H9 (cell line): ENCODE data around the gene MUC22. TPM values are rescaled to one million over a fixed set of nuclear protein-coding genes. Genes with fewer than 3 reads are reported as not detected.
A peak's percentile ranks its signal among the peaks of the same experiment; 100 is the strongest.

Source experiments
- DNase-seq: peaks from one replicate; pipeline ENCODE4 v3.0.0-alpha.2; 2017
- H2AFZ ChIP-seq: one replicate; pipeline ENCODE4 v1.6.1; 2013; ENCODE audit warnings: mild to moderate bottlenecking, low read length, control low read depth, moderate library complexity
- H2AK5ac ChIP-seq: 2 replicates; pipeline ENCODE4 v1.6.1; 2013; ENCODE audit warnings: low read length, control low read depth, mixed read lengths; ENCODE audit not compliant: insufficient read length
- H2BK120ac ChIP-seq: one replicate; pipeline ENCODE4 v1.6.1; 2013; ENCODE audit warnings: low read depth, mild to moderate bottlenecking, low read length, control low read depth, inconsistent platforms; ENCODE audit not compliant: poor library complexity, severe bottlenecking
- H2BK12ac ChIP-seq: 2 replicates; pipeline ENCODE4 v1.6.1; 2013; ENCODE audit warnings: low read length, control low read depth, mixed read lengths, low read depth; ENCODE audit not compliant: insufficient read length
- H2BK15ac ChIP-seq: 2 replicates; pipeline ENCODE4 v1.6.1; 2013; ENCODE audit warnings: low read depth, low read length, control low read depth
- H2BK20ac ChIP-seq: one replicate; pipeline ENCODE4 v1.6.1; 2013; ENCODE audit warnings: low read depth, mild to moderate bottlenecking, low read length, control low read depth, inconsistent platforms; ENCODE audit not compliant: poor library complexity, severe bottlenecking
- H2BK5ac ChIP-seq: 2 replicates; pipeline ENCODE4 v1.6.1; 2013; ENCODE audit warnings: low read length, control low read depth, mixed read lengths; ENCODE audit not compliant: insufficient read length
- H3K14ac ChIP-seq: 2 replicates; pipeline ENCODE4 v1.6.1; 2013; ENCODE audit warnings: low read length, control low read depth; ENCODE audit not compliant: insufficient read depth
- H3K18ac ChIP-seq: 2 replicates; pipeline ENCODE4 v1.6.1; 2013; ENCODE audit warnings: low read depth, mild to moderate bottlenecking, mixed read lengths, low read length, control low read depth; ENCODE audit not compliant: insufficient read length
- H3K23ac ChIP-seq: 2 replicates; pipeline ENCODE4 v1.6.1; 2013; ENCODE audit warnings: low read length, control low read depth, mixed read lengths, low read depth; ENCODE audit not compliant: insufficient read length
- H3K23me2 ChIP-seq: 2 replicates; pipeline ENCODE4 v1.6.1; 2013; ENCODE audit warnings: low read depth, mild to moderate bottlenecking, mixed read lengths, low read length, control low read depth; ENCODE audit not compliant: insufficient read length, poor library complexity, severe bottlenecking
- H3K27ac ChIP-seq: 2 replicates; pipeline ENCODE4 v1.5.1; 2013; ENCODE audit warnings: low read length, control low read depth, mixed read lengths, low read depth; ENCODE audit not compliant: insufficient read length
- H3K27me3 ChIP-seq: 2 replicates; pipeline ENCODE4 v1.6.1; 2013; ENCODE audit warnings: low read length, control low read depth, inconsistent platforms; ENCODE audit not compliant: insufficient read depth
- H3K4ac ChIP-seq: 2 replicates; pipeline ENCODE4 v1.6.1; 2013; ENCODE audit warnings: low read depth, mild to moderate bottlenecking, control low read depth, inconsistent platforms, low read length, moderate library complexity
- H3K4me1 ChIP-seq: 2 replicates; pipeline ENCODE4 v1.6.1; 2013; ENCODE audit warnings: low read length, control low read depth, inconsistent platforms; ENCODE audit not compliant: insufficient read depth
- H3K4me2 ChIP-seq: 2 replicates; pipeline ENCODE4 v1.6.1; 2013; ENCODE audit warnings: low read length, control low read depth, mixed read lengths; ENCODE audit not compliant: insufficient read length, insufficient read depth
- H3K56ac ChIP-seq: 2 replicates; pipeline ENCODE4 v1.6.1; 2013; ENCODE audit warnings: low read depth, mild to moderate bottlenecking, mixed read lengths, low read length, control low read depth; ENCODE audit not compliant: insufficient read length
- H3K79me1 ChIP-seq: 2 replicates; pipeline ENCODE4 v1.6.1; 2013; ENCODE audit warnings: low read depth, mild to moderate bottlenecking, moderate library complexity, low read length, control low read depth, inconsistent platforms; ENCODE audit not compliant: insufficient read depth, poor library complexity, severe bottlenecking
- H3K79me2 ChIP-seq: 2 replicates; pipeline ENCODE4 v1.6.1; 2013; ENCODE audit warnings: low read length, control low read depth, inconsistent platforms; ENCODE audit not compliant: insufficient read depth
- H3K9ac ChIP-seq: 2 replicates; pipeline ENCODE4 v1.6.1; 2013; ENCODE audit warnings: low read length, control low read depth, mixed read lengths; ENCODE audit not compliant: insufficient read length; ENCODE audit errors: extremely low read depth
- H3K9me3 ChIP-seq: one replicate; pipeline ENCODE4 v1.6.1; 2013; ENCODE audit warnings: low read depth, low read length, inconsistent platforms; ENCODE audit not compliant: control insufficient read depth
- H3T11ph ChIP-seq: one replicate; pipeline ENCODE4 v1.6.1; 2013; ENCODE audit warnings: mild to moderate bottlenecking, low read length, control low read depth, inconsistent platforms
- H4K20me1 ChIP-seq: one replicate; pipeline ENCODE4 v1.6.1; 2013; ENCODE audit not compliant: control insufficient read depth, insufficient read length, insufficient read depth
- H4K5ac ChIP-seq: 2 replicates; pipeline ENCODE4 v1.6.1; 2013; ENCODE audit warnings: low read depth, mild to moderate bottlenecking, mixed read lengths, low read length, control low read depth; ENCODE audit not compliant: insufficient read length
- H4K8ac ChIP-seq: replicated peaks from 2 replicates; pipeline ENCODE4 v1.6.1; 2013; ENCODE audit warnings: low read length, control low read depth, mixed read lengths, low read depth; ENCODE audit not compliant: insufficient read length
- H4K91ac ChIP-seq: 2 replicates; pipeline ENCODE4 v1.6.1; 2013; ENCODE audit warnings: low read depth, mild to moderate bottlenecking, moderate library complexity, mixed read lengths, low read length, control low read depth; ENCODE audit not compliant: insufficient read length
- H3K27ac Mint-ChIP-seq, 3 experiments: 2 replicates in 2 of 3; 3 replicates in 1 of 3; pipeline ENCODE4 v1.8.0; 2020 to 2021; ENCODE audit warnings: mixed read lengths in 3 of 3, mild to moderate bottlenecking in 1 of 3, moderate library complexity in 1 of 3
- H3K27me3 Mint-ChIP-seq: 2 replicates; pipeline ENCODE4 v1.8.0; 2021; ENCODE audit warnings: low read depth, mild to moderate bottlenecking, moderate library complexity, mixed read lengths
- H3K36me3 Mint-ChIP-seq, 3 experiments: 2 replicates in 2 of 3; 3 replicates in 1 of 3; pipeline ENCODE4 v1.8.0; 2020 to 2021; ENCODE audit warnings: low read depth in 3 of 3, mixed read lengths in 3 of 3; ENCODE audit not compliant: insufficient read depth in 1 of 3
- H3K4me1 Mint-ChIP-seq, 2 experiments: 2 replicates each; pipeline ENCODE4 v1.8.0; 2020; ENCODE audit warnings: mixed read lengths in 2 of 2
- H3K4me3 Mint-ChIP-seq, 2 experiments: 2 replicates in 1 of 2; 3 replicates in 1 of 2; pipeline ENCODE4 v1.8.0; 2020 to 2021; ENCODE audit warnings: mild to moderate bottlenecking in 2 of 2, mixed read lengths in 2 of 2, moderate library complexity in 1 of 2
- H3K9me3 Mint-ChIP-seq, 2 experiments: 2 replicates in 1 of 2; 3 replicates in 1 of 2; pipeline ENCODE4 v1.8.0; 2020; ENCODE audit warnings: mild to moderate bottlenecking in 2 of 2, mixed read lengths in 2 of 2, moderate library complexity in 1 of 2
- WGBS: extraction: QIAGEN DNeasy Blood & Tissue Kit; methylation state at CpG from one replicate; pipeline ENCODE4 v1.1.7; 2013; ENCODE audit warnings: missing lambda C conversion rate, low lambda C conversion rate, mixed read lengths; ENCODE audit not compliant: insufficient read length; ENCODE audit errors: extremely low coverage; 5-methylcytosine and 5-hydroxymethylcytosine counted together
- total RNA-seq: library from RNA; stranded (reverse); gene quantifications from 2 replicates; pipeline ENCODE4 v1.2.1, GENCODE V29; 2021
- TF ChIP-seq, protein P1 (sequence below): fragments of 200-600 bp; sonication (generic); conservative IDR thresholded peaks from 3 replicates; pipeline ENCODE4 v1.8.0; 2021; ENCODE audit warnings: antibody characterized with exemption, mild to moderate bottlenecking

The MUC22 gene
- total RNA-seq, 1 experiment from 2014 or later, result not detected

DNA sequence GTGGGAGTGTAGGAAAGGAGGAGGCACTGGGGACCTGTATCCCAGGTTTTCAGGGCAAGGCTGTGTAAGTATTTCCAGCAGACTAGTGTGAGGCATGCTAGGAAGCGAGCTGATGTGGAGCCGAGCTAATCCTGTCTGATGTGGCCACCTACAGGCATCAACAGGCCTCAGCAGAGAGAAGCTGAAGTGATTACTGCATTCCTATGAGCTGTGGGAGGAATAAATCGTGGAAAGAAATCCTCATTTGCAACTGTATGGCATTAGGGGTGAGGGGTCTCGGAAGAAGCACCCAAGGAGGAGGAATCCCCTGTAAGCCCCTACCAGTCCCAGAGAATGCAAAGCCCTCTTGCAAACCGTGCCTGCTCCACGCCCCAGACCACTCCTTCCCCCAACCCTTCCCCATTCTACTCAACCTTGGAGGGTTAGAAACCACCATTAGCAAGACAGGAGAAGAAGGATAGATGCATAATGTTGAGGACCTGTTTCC, 60.5 kb downstream of the MUC22 start:
- Histone ChIP-seq H2BK120ac (no peak overlapping the region), H2BK5ac (no peak overlapping the region), H3K14ac (no peak overlapping the region), H3K27me3 (no peaks in the 10 kb centered on the region), H2BK15ac (no peak overlapping the region), H3K27ac (no peak overlapping the region), H4K91ac (no peak overlapping the region), H3K18ac (no peak overlapping the region), H3K23me2 (no peaks in the 10 kb centered on the region), H4K8ac (no peak overlapping the region), H3K79me1 (no peaks in the 10 kb centered on the region), H4K5ac (no peak overlapping the region), H2AFZ (no peak overlapping the region), H3K4ac (no peak overlapping the region), H3K56ac (no peak overlapping the region), H3K9ac (no peak overlapping the region), H3K23ac (no peak overlapping the region), H3K79me2 (no peaks in the 10 kb centered on the region), H2BK20ac (no peak overlapping the region), H3T11ph (no peak overlapping the region), H3K4me2 (peak overlapping the region; percentile 1), H2BK12ac (no peak overlapping the region), H2AK5ac (no peak overlapping the region), H3K9me3 (no peaks in the 10 kb centered on the region), H4K20me1 (no peaks in the 10 kb centered on the region), H3K4me1 (peaks cover 2% of the 10 kb centered on the region; the same call in 1 of the 2 replicates)
- Mint-ChIP-seq H3K4me3 (peak overlapping the region; percentile 36 to 45), H3K36me3 (no peaks in the 10 kb centered on the region), H3K27ac (peak overlapping the region; percentile 93 to 96 (median 95)), H3K9me3 (peaks cover 0 to 8% of the 10 kb centered on the region in 2 experiments; a peak in 2 of 5 replicates), H3K27me3 (no peaks in the 10 kb centered on the region), H3K4me1 (peaks cover 51% of the 10 kb centered on the region in 2 experiments)
- TF ChIP-seq, protein P1, sequence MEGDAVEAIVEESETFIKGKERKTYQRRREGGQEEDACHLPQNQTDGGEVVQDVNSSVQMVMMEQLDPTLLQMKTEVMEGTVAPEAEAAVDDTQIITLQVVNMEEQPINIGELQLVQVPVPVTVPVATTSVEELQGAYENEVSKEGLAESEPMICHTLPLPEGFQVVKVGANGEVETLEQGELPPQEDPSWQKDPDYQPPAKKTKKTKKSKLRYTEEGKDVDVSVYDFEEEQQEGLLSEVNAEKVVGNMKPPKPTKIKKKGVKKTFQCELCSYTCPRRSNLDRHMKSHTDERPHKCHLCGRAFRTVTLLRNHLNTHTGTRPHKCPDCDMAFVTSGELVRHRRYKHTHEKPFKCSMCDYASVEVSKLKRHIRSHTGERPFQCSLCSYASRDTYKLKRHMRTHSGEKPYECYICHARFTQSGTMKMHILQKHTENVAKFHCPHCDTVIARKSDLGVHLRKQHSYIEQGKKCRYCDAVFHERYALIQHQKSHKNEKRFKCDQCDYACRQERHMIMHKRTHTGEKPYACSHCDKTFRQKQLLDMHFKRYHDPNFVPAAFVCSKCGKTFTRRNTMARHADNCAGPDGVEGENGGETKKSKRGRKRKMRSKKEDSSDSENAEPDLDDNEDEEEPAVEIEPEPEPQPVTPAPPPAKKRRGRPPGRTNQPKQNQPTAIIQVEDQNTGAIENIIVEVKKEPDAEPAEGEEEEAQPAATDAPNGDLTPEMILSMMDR, result peak; percentile 74
- DNase-seq, result peak; percentile 83
- WGBS, result no CpG with 5 or more reads among the region's 6 CpGs
